HG02884 (cell line): ENCODE data around the gene SSX7.
"Not testable (repeated sequence)": the region's sequence is repeated elsewhere in the genome, so short reads cannot be mapped to it uniquely, and the experiment has no call there.

Experiments used
- ATAC-seq: cut with Tn5 transposase; IDR thresholded peaks from one replicate; pipeline ENCODE4 v1.9.1; 2021; ENCODE audit warnings: mild to moderate bottlenecking, moderate library complexity; ENCODE audit not compliant: unreplicated experiment

SSX7 gene, protein sequence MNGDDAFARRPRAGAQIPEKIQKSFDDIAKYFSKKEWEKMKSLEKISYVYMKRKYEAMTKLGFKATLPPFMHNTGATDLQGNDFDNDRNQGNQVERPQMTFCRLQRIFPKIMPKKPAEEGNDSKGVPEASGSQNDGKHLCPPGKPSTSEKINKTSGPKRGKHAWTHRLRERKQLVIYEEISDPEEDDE

DNA sequence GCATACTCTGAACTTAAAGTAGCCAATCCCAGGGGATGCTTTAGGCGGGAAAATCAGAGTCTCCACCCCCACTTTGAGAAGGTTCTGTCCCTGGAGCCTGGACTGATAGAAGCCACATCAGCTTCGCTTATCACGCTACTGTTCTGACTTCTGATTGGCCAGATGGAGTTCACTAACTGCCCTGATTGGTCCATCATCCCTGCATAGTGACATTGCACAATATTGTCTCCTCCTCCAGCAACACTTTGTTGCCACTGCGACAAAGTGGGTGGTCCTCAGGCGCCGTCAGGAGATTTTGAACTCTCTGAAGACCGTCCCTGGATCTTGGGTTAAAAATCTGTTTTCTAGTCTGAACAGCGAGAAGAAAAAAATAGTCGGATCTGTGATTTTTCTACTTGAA is at the start of gene SSX7:
SSX7 (minus strand) TSS at position 101 of the 400 bp plus-strand sequence. CDS start 1,428 bp downstream, outside the sequence.
- not testable (repeated sequence) for ATAC-seq

DNA sequence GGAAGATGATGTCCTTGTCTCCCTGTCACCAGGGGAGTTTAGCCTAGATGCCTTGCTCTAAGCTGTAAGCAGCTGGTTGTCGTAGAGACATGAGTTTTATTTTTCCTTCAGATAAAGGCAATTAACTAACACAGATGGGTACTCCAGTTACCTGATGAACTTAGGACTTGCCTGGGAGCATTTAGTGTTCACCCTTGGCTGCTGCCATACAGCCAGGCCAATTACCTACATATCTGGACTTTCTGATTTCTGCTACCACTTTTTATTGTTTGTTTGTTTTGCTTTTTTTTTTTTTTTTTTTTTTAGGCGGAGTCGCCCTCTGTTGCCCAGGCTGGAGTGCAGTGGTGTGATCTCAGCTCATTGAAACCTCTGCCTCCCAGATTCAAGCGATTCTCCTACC is 37.3 kb upstream of the SSX7 start:
- ATAC-seq, result not testable (repeated sequence)

- not testable (repeated sequence) for ATAC-seq
These were observed 7.5 kb upstream of the SSX7 start for GRCh38 chrX:52662218-52662617.

DNA sequence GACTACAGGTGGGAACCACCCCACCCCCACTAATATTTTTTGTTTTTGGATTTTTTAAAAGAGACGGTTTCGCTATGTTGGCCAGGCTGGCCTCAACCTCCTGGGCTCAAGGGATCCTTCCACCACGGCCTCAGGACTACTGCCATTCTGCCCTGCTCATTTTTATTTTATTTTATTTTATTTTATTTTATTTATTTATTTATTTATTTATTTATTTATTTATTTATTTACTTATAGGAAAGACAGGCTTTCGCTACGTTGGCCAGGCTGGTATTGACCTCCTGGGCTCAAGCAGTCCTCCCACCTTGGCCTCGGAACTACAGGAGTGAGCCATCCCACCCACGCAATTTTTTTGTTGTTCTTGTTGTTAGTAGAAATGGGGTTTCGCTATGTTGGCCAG is 775 bp upstream of the SSX7 start:
- not testable (repeated sequence) for ATAC-seq

- not testable (repeated sequence) for ATAC-seq
These were observed 4.0 kb downstream of the SSX7 start for GRCh38 chrX:52650676-52651075.

DNA sequence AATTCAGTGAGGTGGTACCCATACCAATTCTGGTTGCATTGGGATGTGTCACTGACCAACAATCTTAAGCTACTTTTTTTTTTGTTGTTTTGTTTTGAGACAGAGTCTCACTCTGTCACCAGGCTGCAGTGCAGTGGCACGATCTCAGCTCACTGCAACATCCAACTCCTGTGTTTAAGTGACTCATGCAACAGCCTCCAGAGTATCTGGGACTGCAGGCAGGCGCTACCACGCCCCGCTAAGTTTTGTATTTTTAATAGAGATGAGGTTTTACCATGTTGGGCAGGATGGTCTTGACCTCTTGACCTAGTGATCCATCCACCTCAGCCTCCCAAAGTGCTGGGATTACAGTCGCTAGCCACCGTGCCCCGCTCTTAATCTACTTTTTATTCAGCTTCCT is 5.7 kb downstream of the SSX7 start:
- not testable (repeated sequence) for ATAC-seq

DNA sequence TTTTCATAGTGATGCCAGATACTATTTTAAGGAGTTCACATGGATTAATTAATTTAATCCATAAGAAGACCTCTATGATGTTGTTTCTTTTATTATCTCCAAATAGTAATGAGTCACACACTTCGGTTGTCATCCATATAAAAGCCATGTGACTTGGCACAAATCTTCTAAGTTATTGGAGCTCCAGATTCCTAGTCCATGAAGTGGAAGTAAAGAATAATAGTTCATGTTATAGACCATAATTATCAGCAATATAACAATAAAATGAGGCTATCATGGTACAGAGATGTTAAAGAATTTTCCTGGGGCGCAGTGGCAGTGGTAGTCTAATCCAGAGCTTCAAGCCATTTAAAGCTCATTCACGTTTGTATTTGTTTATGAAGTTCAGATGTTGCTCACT is 26.2 kb downstream of the SSX7 start:
- not testable (repeated sequence) for ATAC-seq

GRCh38 chrX:52620661-52621060 is 34.0 kb downstream of the SSX7 start:
- ATAC-seq, result not testable (repeated sequence)

GRCh38 chrX:52608961-52609360 is 45.7 kb downstream of the SSX7 start:
- no peak for ATAC-seq

GRCh38 chrX:52603151-52603550 is 51.5 kb downstream of the SSX7 start:
- not testable (repeated sequence) for ATAC-seq

DNA sequence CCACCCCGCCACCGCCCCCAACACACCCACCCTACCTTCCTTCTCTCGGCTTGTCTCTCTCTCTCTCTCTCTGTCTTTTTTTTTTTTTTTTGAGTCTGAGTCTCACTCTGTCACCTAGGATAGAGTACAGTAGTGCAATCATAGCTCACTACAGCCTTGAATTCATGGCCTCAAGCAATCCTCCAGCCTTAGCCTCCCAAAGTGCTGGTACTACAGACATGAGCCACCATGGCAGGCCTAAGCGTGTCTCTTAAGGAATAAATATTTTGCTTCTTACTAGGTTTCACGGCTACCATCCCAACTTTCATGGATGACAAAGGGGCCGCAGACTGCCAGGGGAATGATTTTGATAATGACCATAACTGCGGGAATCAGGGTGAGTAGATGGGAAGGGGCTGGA is 55.8 kb downstream of the SSX7 start:
- ATAC-seq, result no peak

DNA sequence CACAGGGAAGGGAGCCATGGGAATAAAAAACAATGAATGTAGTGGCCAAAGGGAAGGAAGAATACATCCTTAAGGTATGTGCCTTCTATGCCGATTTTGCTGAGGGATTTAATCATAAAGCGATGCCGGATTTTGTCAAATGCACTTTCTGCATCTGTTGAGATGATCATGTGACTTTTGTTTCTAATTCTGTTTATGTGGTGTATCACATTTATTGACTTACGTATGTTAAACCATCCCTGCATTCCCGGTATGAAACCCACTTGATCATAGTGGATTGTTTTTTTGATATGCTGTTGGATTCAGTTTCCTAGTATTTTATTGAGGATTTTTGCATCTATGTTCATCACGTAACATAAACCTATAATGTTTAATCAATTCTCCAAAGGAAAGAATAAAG is 60.0 kb downstream of the SSX7 start:
- ATAC-seq, result no peak
